AG04449 (cell line): ENCODE data around the gene RETREG1.
"Not testable (repeated sequence)": the region's sequence is repeated elsewhere in the genome, so short reads cannot be mapped to it uniquely, and the experiment has no call there.

Experiments used
- CTCF ChIA-PET: fragments of 350-600 bp; formaldehyde crosslinking; extraction: SDS; loops from one replicate; lab custom pipeline; 2021; ENCODE audit warnings: antibody characterized with exemption; lab: Yijun Ruan, JAX
- POLR2A ChIA-PET: fragments of 400-600, 350-600 bp; formaldehyde crosslinking; extraction: SDS; loops from one replicate; lab custom pipeline; 2020; ENCODE audit warnings: antibody characterized with exemption, inconsistent platforms; lab: Yijun Ruan, JAX
- DNase-seq: peaks from one replicate; pipeline ENCODE4 v3.0.0-alpha.2; 2010; ENCODE audit warnings: low read depth, low spot score
- H3K4me3 ChIP-seq: 2 replicates; pipeline ENCODE4 v1.5.1; 2011; ENCODE audit warnings: low read depth, mild to moderate bottlenecking, control low read depth, low read length
- TF ChIP-seq, protein P1 (sequence below): IDR thresholded peaks from one replicate; pipeline ENCODE4 v1.5.1; 2011; ENCODE audit warnings: mild to moderate bottlenecking, moderate library complexity, low read length, control low read depth, inconsistent platforms; ENCODE audit not compliant: insufficient read depth; ENCODE audit errors: missing control alignments

RETREG1 gene

DNA sequence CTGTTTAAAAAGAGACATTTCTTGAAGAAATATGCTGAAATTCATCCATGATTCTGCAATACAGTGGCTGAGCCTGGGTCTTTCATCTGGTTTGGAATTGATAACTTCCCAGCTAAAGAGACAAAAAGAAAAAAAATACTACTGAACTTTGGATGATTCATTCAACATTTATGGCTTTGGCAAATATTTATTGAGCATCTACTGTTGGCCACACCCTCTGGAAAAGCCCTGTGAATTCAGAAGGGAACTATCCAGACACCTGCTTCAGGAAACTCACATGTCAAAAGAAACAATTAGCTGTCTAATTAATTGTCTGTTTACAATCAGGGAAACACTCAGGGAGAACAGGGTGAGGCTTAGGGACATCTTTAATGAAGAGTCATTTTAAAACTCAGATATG lies 133.4 kb downstream of the RETREG1 start:
- CTCF ChIA-PET = interaction anchor here (1.1 to 6.2 kb wide), 5 partner anchors 9 to 708 kb away, joined by 3 to 72 read pairs (median 5); no protein-coding TSS in a partner anchor

DNA sequence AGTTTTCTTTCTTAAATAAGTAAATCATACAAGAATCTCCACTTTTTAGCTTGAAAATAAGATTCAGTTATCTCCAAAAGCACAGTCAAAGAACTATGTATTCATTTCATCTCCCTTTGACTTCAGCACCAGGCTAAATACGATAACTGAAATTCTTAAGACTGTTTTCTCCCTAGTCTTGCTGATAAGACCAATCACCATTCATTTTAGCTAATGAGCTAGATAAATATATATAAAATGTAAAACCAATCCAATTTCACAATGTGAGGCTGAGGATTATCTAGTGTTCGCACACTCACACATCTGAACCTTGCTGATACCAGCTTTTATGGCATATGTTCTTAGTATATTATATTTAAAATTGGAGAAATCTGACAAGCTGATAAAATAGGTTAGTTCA lies 133.9 kb downstream of the RETREG1 start:
- ChIA-PET POLR2A (no interaction called here), CTCF (interaction anchor here (1.7 to 6.2 kb wide), 4 partner anchors 8 to 67 kb away, joined by 5 to 72 read pairs (median 12); no protein-coding TSS in a partner anchor)
- TF ChIP-seq, protein P1, sequence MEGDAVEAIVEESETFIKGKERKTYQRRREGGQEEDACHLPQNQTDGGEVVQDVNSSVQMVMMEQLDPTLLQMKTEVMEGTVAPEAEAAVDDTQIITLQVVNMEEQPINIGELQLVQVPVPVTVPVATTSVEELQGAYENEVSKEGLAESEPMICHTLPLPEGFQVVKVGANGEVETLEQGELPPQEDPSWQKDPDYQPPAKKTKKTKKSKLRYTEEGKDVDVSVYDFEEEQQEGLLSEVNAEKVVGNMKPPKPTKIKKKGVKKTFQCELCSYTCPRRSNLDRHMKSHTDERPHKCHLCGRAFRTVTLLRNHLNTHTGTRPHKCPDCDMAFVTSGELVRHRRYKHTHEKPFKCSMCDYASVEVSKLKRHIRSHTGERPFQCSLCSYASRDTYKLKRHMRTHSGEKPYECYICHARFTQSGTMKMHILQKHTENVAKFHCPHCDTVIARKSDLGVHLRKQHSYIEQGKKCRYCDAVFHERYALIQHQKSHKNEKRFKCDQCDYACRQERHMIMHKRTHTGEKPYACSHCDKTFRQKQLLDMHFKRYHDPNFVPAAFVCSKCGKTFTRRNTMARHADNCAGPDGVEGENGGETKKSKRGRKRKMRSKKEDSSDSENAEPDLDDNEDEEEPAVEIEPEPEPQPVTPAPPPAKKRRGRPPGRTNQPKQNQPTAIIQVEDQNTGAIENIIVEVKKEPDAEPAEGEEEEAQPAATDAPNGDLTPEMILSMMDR = no peak
- H3K4me3 ChIP-seq = no peak overlapping the region
- DNase-seq = no peak

More for the DNA sequence above, 133.4 kb downstream of the RETREG1 start:
- TF ChIP-seq, protein P1 = no peak
- H3K4me3 ChIP-seq = no peak overlapping the region
- DNase-seq = no peak
- POLR2A ChIA-PET = no interaction called here

DNA sequence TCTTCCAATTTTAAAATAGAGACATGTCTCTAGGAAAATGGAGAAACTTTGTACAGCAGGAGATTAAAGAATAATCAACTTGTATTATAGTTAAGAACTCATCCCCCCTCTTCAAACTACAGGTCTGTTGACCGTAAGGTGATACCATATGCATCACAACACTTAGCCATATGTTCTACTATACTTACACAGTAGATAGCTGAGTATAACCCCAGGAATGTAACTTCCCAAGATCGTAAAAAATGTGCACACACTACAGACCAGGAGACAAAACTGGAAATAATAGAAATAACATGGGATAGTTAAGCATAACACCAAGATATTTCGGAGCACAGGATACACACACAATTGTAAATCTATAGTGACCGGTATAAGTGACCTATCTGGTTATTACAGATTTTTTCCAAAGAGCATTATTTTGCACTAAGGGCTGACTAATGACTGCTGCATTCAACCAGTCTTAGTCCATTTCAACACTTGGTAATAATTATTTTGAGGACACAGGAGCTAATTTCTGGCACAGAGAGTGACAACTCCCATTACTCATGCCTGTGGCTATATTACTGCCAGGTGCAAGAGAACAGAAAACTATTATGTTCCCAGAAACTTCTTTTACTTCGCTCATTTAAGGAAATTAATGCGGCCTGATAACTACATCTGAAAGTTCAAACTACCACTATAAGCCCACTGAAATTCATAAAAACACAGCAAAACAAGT lies 135.8 kb downstream of the RETREG1 start:
- ChIA-PET POLR2A (no interaction called here), CTCF (interaction anchor here (1.0 to 6.2 kb wide), 4 partner anchors 10 to 185 kb away, joined by 4 to 72 read pairs (median 10); no protein-coding TSS in a partner anchor)
- DNase-seq = no peak
- H3K4me3 ChIP-seq = no peak overlapping the region
- TF ChIP-seq, protein P1 = no peak

DNA sequence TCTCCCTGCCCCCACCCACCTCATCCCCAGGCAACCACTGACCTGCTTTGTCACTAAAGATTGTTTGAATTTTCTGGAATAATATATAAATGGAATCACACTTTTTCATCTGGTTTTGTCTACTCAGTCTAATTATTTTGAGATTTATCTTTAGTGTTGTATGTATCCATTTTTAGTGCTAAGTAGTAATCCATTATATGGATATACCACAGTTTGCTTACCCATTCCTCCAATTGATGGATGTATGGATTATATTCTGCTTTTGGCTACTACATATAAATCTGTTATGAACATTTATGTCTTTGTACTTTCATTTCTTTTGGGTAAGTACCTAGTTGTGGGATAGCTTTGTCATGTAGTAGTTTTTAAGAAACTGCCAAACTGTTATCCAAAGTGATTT lies 136.7 kb downstream of the RETREG1 start:
- no peak for DNase-seq
- TF ChIP-seq, protein P1 = no peak
- POLR2A ChIA-PET = no interaction called here
- H3K4me3 ChIP-seq = no peak overlapping the region
- CTCF ChIA-PET = interaction anchor here (2.1 to 6.2 kb wide), 3 partner anchors 10 to 70 kb away, joined by 5 to 72 read pairs (median 15); no protein-coding TSS in a partner anchor

DNA sequence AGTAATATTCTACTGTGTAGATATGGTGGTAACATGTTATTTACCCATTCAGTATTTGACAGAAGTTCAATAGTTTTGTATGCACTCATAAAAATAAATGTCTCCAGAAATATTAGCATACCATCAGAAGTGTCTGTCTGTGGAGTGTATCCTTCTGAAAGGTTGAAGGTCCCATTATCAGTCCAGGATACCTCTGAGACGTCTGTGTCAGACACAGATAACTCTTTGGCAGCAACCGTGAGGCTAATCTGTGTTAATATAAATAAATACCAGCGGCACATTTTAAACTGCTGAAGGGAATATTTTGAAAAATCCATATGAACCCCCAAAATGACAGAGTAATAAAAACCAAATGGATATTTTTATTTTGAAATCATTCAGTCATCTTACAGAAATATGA lies 139.3 kb downstream of the RETREG1 start:
- ChIA-PET POLR2A (no interaction called here), CTCF (interaction anchor here (0.6 to 1.8 kb wide), 3 partner anchors 12 to 633 kb away, joined by 3 to 11 read pairs (median 8); no protein-coding TSS in a partner anchor)
- H3K4me3 ChIP-seq = no peak overlapping the region
- DNase-seq = no peak
- TF ChIP-seq, protein P1 = no peak

DNA sequence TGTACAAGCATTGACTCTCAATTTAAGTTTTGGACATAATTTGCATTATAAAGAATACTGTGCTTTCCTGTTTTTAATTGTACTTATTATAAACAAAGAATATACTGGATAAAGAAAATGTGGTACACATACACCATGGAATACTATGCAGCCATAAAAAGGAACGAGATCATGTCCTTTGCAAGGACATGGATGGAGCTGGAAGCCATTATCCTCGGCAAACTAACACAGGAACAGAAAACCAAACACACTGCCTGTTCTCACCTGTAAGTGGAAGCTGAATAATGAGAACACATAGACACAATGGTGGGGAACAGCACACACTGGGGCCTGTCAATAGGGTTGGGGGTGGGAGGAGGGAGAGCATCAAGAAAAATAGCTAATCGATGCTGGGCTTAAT lies 140.4 kb downstream of the RETREG1 start:
- CTCF ChIA-PET = interaction anchor here (0.7 kb wide), 1 partner anchor 13 kb away, joined by 3 read pairs; no protein-coding TSS in a partner anchor

DNA sequence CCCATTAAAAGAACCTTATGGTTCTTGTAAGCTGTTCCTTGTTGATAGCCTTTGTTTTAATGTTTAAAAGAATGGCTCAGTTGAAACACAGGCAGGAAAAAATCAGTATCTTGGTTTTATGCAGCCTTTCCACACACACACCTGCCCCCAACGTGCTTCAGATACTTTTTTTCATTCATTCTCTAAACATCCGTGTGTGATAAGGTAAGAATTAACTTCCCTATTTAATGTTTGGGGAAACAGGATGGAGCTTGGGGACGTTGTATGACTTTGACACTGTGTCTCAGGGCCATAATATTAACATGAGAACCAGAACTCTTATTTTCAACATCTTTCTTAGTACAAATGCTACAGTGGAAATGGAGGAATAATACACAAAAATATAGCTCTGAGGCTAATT lies 145.4 kb downstream of the RETREG1 start:
- POLR2A ChIA-PET = no interaction called here
- no peak for DNase-seq
- CTCF ChIA-PET = interaction anchor here (0.6 to 4.7 kb wide), 4 partner anchors 15 to 80 kb away, joined by 3 to 31 read pairs (median 10); no protein-coding TSS in a partner anchor
- no peak overlapping the region for H3K4me3 ChIP-seq
- TF ChIP-seq, protein P1 = no peak

More for the DNA sequence above, 140.4 kb downstream of the RETREG1 start:
- H3K4me3 ChIP-seq, DNase-seq, POLR2A ChIA-PET: not testable (repeated sequence)
